HL-60 (cell line): ENCODE data around the gene PTGER2.

ENCODE experiments used
- POLR2AphosphoS5 ChIP-seq: IDR thresholded peaks from 2 replicates; pipeline ENCODE4 v1.6.1; 2012; ENCODE audit warnings: low read depth
- TF ChIP-seq, protein P1 (sequence below): IDR thresholded peaks from one replicate; pipeline ENCODE4 v1.5.1; 2011; ENCODE audit warnings: low read length, control low read depth, inconsistent platforms; ENCODE audit not compliant: insufficient read depth

DNA sequence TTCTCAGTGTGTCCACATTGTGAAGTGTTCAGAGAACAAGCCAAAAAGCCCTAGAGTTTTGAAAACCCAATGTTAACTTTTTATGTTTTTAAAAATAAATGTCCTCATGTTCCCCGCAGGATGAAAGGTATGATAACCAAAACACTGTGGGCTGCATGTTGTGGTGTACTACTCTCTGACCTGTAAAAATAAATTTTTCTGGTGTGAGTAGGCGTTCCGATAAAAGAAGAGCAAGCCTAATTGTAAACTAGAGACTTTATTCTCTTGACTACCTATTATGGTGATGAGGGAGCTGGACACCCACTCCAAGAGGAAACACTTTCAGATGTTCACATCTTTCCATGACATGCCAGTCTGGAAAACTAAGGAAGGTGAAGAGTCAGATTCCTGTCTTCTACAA, 18.2 kb downstream of the PTGER2 start:
- TF ChIP-seq, protein P1, sequence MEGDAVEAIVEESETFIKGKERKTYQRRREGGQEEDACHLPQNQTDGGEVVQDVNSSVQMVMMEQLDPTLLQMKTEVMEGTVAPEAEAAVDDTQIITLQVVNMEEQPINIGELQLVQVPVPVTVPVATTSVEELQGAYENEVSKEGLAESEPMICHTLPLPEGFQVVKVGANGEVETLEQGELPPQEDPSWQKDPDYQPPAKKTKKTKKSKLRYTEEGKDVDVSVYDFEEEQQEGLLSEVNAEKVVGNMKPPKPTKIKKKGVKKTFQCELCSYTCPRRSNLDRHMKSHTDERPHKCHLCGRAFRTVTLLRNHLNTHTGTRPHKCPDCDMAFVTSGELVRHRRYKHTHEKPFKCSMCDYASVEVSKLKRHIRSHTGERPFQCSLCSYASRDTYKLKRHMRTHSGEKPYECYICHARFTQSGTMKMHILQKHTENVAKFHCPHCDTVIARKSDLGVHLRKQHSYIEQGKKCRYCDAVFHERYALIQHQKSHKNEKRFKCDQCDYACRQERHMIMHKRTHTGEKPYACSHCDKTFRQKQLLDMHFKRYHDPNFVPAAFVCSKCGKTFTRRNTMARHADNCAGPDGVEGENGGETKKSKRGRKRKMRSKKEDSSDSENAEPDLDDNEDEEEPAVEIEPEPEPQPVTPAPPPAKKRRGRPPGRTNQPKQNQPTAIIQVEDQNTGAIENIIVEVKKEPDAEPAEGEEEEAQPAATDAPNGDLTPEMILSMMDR, result no peak
- no peak for TF ChIP-seq POLR2AphosphoS5
